ENCODE measurements around the gene SCART1. TPM values are rescaled to one million over a fixed set of nuclear protein-coding genes. Genes with fewer than 3 reads are reported as not detected.
A peak's percentile ranks its signal among the peaks of the same experiment; 100 is the strongest.

Gene SCART1
- total RNA-seq, 1 experiment from 2014 or later, result 0.50 TPM

DNA sequence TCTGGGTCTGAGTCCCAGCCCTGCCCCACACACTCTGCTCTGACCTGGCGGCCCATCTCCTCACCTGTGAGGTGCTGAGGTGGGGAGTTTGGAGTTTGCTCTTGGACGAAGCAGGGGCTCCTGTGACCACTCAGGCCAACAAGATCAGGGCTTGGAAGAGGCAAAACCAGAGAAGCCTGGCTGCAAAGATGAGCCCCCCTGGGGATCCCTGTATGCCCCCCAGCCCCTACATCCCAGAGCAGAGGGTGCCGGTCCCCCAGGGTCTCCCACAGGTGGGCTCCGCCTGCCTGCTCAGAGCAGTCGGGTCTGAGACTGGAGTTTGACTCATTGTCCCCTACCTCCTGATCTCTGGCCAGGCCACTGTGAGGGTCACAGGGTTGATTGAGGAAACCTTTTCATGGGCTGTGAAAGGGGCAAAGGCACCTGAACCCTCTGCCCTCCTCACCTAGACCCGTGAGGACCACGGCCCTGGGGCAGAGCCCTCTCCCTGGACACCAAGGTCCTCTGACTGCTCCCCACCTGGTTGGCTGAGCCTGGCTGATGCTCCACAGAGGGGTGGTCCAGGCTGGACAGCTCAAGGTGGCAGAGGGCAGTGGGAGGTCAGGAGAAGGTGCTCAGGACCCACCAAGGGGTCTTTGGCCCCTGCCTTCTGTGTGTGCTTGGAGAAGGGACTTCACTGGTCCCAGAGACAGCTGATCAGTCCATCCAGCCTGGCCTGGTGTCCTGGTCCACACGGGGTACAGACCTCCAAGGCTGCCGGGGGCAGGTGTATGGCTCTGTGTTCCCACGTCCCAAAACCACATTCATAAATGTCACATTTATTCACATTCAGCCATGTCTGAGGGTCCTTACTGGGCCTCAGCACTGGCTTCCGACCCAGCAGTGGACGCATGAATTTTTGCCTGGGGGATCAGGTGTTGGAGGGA lies 9.1 kb upstream of the SCART1 start:
- Histone ChIP-seq H3K79me1 (ENCODE audit: insufficient read depth, low read depth, low read length, poor library complexity, severe bottlenecking) (no peaks in the 10 kb centered on the region), H3T11ph (ENCODE audit: low read length) (no peak overlapping the region), H2AK5ac (ENCODE audit: insufficient read length, low read length) (no peak overlapping the region), H4K91ac (ENCODE audit: insufficient read length, low read depth, low read length) (no peak overlapping the region), H3K23ac (ENCODE audit: insufficient read length, low read depth, low read length) (no peak overlapping the region), H3K56ac (ENCODE audit: insufficient read length, low read depth, low read length) (no peak overlapping the region), H4K5ac (ENCODE audit: insufficient read length, low read depth, low read length) (no peak overlapping the region), H3K27ac (ENCODE audit: insufficient read length, low read depth, low read length) (no peak overlapping the region), H3K4me1 (ENCODE audit: insufficient read depth, low read length) (no peaks in the 10 kb centered on the region), H3K23me2 (ENCODE audit: insufficient read length, low read depth, low read length, poor library complexity, severe bottlenecking) (no peaks in the 10 kb centered on the region), H3K27me3 (ENCODE audit: insufficient read depth, low read length) (no peaks in the 10 kb centered on the region), H4K8ac (replicated peaks; ENCODE audit: insufficient read length, low read depth, low read length) (no peak overlapping the region), H2BK20ac (ENCODE audit: low read depth, low read length, poor library complexity, severe bottlenecking) (no peak overlapping the region), H3K9me3 (ENCODE audit: control insufficient read depth, low read depth, low read length) (peaks cover 76% of the 10 kb centered on the region), H2BK12ac (ENCODE audit: insufficient read length, low read depth, low read length) (no peak overlapping the region), H2BK5ac (ENCODE audit: insufficient read length, low read length) (no peak overlapping the region), H2AFZ (ENCODE audit: low read length) (no peak overlapping the region), H3K9ac (ENCODE audit: extremely low read depth, insufficient read length, low read length) (no peak overlapping the region), H3K79me2 (ENCODE audit: insufficient read depth, low read length) (no peaks in the 10 kb centered on the region), H4K20me1 (ENCODE audit: control insufficient read depth, insufficient read depth, insufficient read length) (no peaks in the 10 kb centered on the region), H2BK120ac (ENCODE audit: low read depth, low read length, poor library complexity, severe bottlenecking) (no peak overlapping the region), H3K4me2 (ENCODE audit: insufficient read depth, insufficient read length, low read length) (no peak overlapping the region), H2BK15ac (ENCODE audit: low read depth, low read length) (no peak overlapping the region), H3K14ac (ENCODE audit: insufficient read depth, low read length) (no peak overlapping the region), H3K4ac (ENCODE audit: low read depth, low read length) (no peak overlapping the region), H3K18ac (ENCODE audit: insufficient read length, low read depth, low read length) (no peak overlapping the region)
- H3K4me3 Mint-ChIP-seq, result peak overlapping the region in 1 of 2 experiments; percentile 32; a peak in 2 of 5 replicates
- no peak for TF ChIP-seq CTCF (conservative IDR thresholded peaks at IDR 0.05)
- no peaks in the 10 kb centered on the region for H3K4me1 Mint-ChIP-seq
- no peak for DNase-seq
- peaks cover 14 to 42% (median 22%) of the 10 kb centered on the region in 3 experiments for H3K36me3 Mint-ChIP-seq (ENCODE audit: insufficient read depth in 1 of 3, low read depth in 3 of 3)
- peaks cover 81 to 91% of the 10 kb centered on the region in 2 experiments for H3K9me3 Mint-ChIP-seq
- H3K27me3 Mint-ChIP-seq (ENCODE audit: low read depth), result peaks cover 6% of the 10 kb centered on the region
- no CpG with 5 or more reads among the region's 12 CpGs for WGBS (ENCODE audit: extremely low coverage, insufficient read length, low lambda C conversion rate)
- H3K27ac Mint-ChIP-seq, result no peak overlapping the region

All from H9 (cell line).